Endothelial cell of umbilical vein (primary cell): ENCODE data around the gene PEMT. TPM values are rescaled to one million over a fixed set of nuclear protein-coding genes. Genes with fewer than 3 reads are reported as not detected.

Source experiments
- BruUV-seq: library from RNA; stranded (reverse); fragments of 400-500 nt; replicated peaks from 2 replicates; lab custom pipeline; 2021; lab: Mats Ljungman, UMichigan
- CTCF ChIA-PET: fragments of 300-600, 350-600 bp; sonication (Branson Sonifier 250); formaldehyde crosslinking; loops from one replicate; lab custom pipeline; 2021; ENCODE audit warnings: antibody characterized with exemption, inconsistent platforms; lab: Charles Lee
- POLR2A ChIA-PET: fragments of 300-600, 350-600 bp; sonication (Branson Sonifier 250); formaldehyde crosslinking; loops from one replicate; lab custom pipeline; 2021; ENCODE audit warnings: antibody characterized with exemption, inconsistent platforms; lab: Charles Lee
- DNase-seq: peaks from one replicate; pipeline ENCODE4 v3.0.0-alpha.2; 2011; ENCODE audit warnings: low read depth, low spot score
- FAIRE-seq: peaks from 2 replicates; lab custom pipeline; 2011; peaks lifted over from hg19 to GRCh38; lab: Jason Lieb, UNC
- H2AFZ ChIP-seq: 2 replicates; pipeline ENCODE4 v1.6.0; 2012; ENCODE audit warnings: low read depth, low read length, control low read depth, inconsistent platforms
- H3K27ac ChIP-seq: 2 replicates; pipeline ENCODE4 v1.5.1; 2011; ENCODE audit warnings: low read depth, mild to moderate bottlenecking, control low read depth, low read length, moderate library complexity; ENCODE audit not compliant: insufficient read depth
- H3K27me3 ChIP-seq, 2 experiments: 2 replicates each; pipeline versions ENCODE4 v1.6.0 to v1.6.1; 2011; ENCODE audit warnings: low read length in 2 of 2, mixed read lengths in 1 of 2; ENCODE audit not compliant: control insufficient read depth in 2 of 2, insufficient read depth in 2 of 2
- H3K36me3 ChIP-seq, 2 experiments: 2 replicates in 1 of 2; 3 replicates in 1 of 2; pipeline ENCODE4 v1.5.1; 2011; ENCODE audit warnings: low read length in 2 of 2, mild to moderate bottlenecking in 1 of 2, moderate library complexity in 1 of 2; ENCODE audit not compliant: control insufficient read depth in 2 of 2, insufficient read depth in 2 of 2; ENCODE audit errors: extremely low read depth in 1 of 2
- H3K4me1 ChIP-seq: 3 replicates; pipeline ENCODE4 v1.5.1; 2011; ENCODE audit warnings: mild to moderate bottlenecking, low read length; ENCODE audit not compliant: control insufficient read depth, insufficient read depth; ENCODE audit errors: extremely low read depth
- H3K4me2 ChIP-seq: 2 replicates; pipeline ENCODE4 v1.6.1; 2011; ENCODE audit warnings: low read length, control low read depth, mixed read lengths; ENCODE audit not compliant: insufficient read depth
- H3K4me3 ChIP-seq, 3 experiments: fragments of 200-600 bp in 1 of 3; sonication (generic), shearing (Covaris generic) in 1 of 3; replicated peaks in 1 of 3; 2 replicates each; pipeline ENCODE4 v1.5.1; 2011 to 2016; ENCODE audit warnings: control low read depth in 3 of 3, low read length in 3 of 3, mild to moderate bottlenecking in 2 of 3, inconsistent platforms in 1 of 3, low read depth in 1 of 3, moderate library complexity in 1 of 3; ENCODE audit not compliant: insufficient read depth in 1 of 3
- H3K79me2 ChIP-seq: 2 replicates; pipeline ENCODE4 v1.6.0; 2012; ENCODE audit warnings: low read length, inconsistent platforms; ENCODE audit not compliant: control insufficient read depth, insufficient read depth
- H3K9ac ChIP-seq: replicated peaks from 2 replicates; pipeline ENCODE3; 2011; ENCODE audit warnings: low read length, control low read depth; ENCODE audit not compliant: insufficient read depth; ENCODE audit errors: extremely low read depth
- H3K9me1 ChIP-seq: replicated peaks from 3 replicates; pipeline ENCODE4 v1.6.0; 2011; ENCODE audit warnings: mild to moderate bottlenecking, low read length; ENCODE audit not compliant: control insufficient read depth, insufficient read depth; ENCODE audit errors: extremely low read depth
- H3K9me3 ChIP-seq: replicated peaks from 2 replicates; pipeline ENCODE4 v1.5.1; 2012; ENCODE audit warnings: low read length, inconsistent platforms; ENCODE audit not compliant: control insufficient read depth, insufficient read depth
- H4K20me1 ChIP-seq: replicated peaks from 2 replicates; pipeline ENCODE3; 2011; ENCODE audit warnings: mild to moderate bottlenecking, low read length; ENCODE audit not compliant: control insufficient read depth, insufficient read depth; ENCODE audit errors: extremely low read depth
- CTCF ChIP-seq, 2 donors: IDR thresholded peaks; 1 replicate in 1 of 2; 2 replicates in 1 of 2; pipeline ENCODE4 v1.5.1; 2011; ENCODE audit warnings: low read length in 2 of 2, mild to moderate bottlenecking in 2 of 2, moderate library complexity in 2 of 2, control low read depth in 1 of 2, inconsistent platforms in 1 of 2, low read depth in 1 of 2; ENCODE audit not compliant: insufficient read depth in 1 of 2; ENCODE audit errors: extremely low read depth in 1 of 2
- EZH2 ChIP-seq: IDR thresholded peaks from 2 replicates; pipeline ENCODE4 v1.6.1; 2012; ENCODE audit warnings: borderline replicate concordance, low read depth, mild to moderate bottlenecking, moderate library complexity, low read length, inconsistent platforms; ENCODE audit not compliant: severe bottlenecking
- FOS ChIP-seq: IDR thresholded peaks from 2 replicates; pipeline ENCODE4 v1.6.1; 2011; ENCODE audit warnings: mild to moderate bottlenecking, low read length, moderate library complexity, borderline replicate concordance; ENCODE audit not compliant: insufficient read depth
- GATA2 ChIP-seq: IDR thresholded peaks from 2 replicates; pipeline ENCODE4 v1.7.0; 2011; ENCODE audit warnings: low read depth, mild to moderate bottlenecking, moderate library complexity, mixed read lengths, low read length; ENCODE audit not compliant: insufficient read length, insufficient read depth
- JUN ChIP-seq: IDR thresholded peaks from 2 replicates; pipeline ENCODE4 v1.6.1; 2011; ENCODE audit warnings: borderline replicate concordance, low read depth; ENCODE audit not compliant: insufficient read length, insufficient read depth
- MAX ChIP-seq: IDR thresholded peaks from 2 replicates; pipeline ENCODE4 v1.6.1; 2011; ENCODE audit not compliant: insufficient read depth, insufficient read length
- MYC ChIP-seq: IDR thresholded peaks from one replicate; pipeline ENCODE4 v1.6.1; 2011; ENCODE audit warnings: mild to moderate bottlenecking, low read depth, low read length
- POLR2A ChIP-seq: IDR thresholded peaks from 2 replicates; pipeline ENCODE4 v1.6.1; 2012; ENCODE audit warnings: low read depth, mild to moderate bottlenecking, control low read depth, low read length
- POLR2AphosphoS5 ChIP-seq: IDR thresholded peaks from 2 replicates; pipeline ENCODE4 v1.6.1; 2012; ENCODE audit warnings: low read depth, mild to moderate bottlenecking, control low read depth, low read length, moderate library complexity; ENCODE audit not compliant: insufficient read depth
- dilution Hi-C: fragments of 300-500 bp; cut with MboI; formaldehyde crosslinking; loops from one replicate; pipeline ENCODE4 v1.15.0; 2019; ENCODE audit warnings: low sequenced_read_pairs; ENCODE audit not compliant: extremely low pct_ligation_motif_present
- intact Hi-C: fragments of 100-400 bp; cut with micrococcal nuclease; formaldehyde crosslinking; loops from one replicate; pipeline ENCODE4 v1.10.0; 2022
- polyA plus RNA-seq, 4 experiments: library from polyadenylated mRNA; depleted of rRNA in 3 of 4; stranded (reverse) in 3 of 4; unstranded in 1 of 4; fragments of >200 nt; gene quantifications; 2 replicates each; pipeline versions ENCODE4 v1.2.1 to v1.2.3, GENCODE V29; 2011 to 2012; ENCODE audit warnings: missing spikeins in 1 of 4
- total RNA-seq: library from RNA; stranded (reverse); gene quantifications from 2 replicates; pipeline ENCODE4 v1.2.3, GENCODE V29; 2021

The PEMT gene
- total and polyA plus RNA-seq, 2 donors (not counting 3 experiments of a cell fraction or from before 2014, with no cell fraction given) = 35.1 to 58.4 TPM

GRCh38 chr17:17516941-17517720 is 74.4 kb downstream of the PEMT start:
- Histone ChIP-seq H3K9me1 (no peaks in the 10 kb centered on the region), H3K36me3 (no peaks in the 10 kb centered on the region), H2AFZ (no peak overlapping the region), H3K9me3 (no peaks in the 10 kb centered on the region), H3K27ac (no peak overlapping the region), H4K20me1 (no peaks in the 10 kb centered on the region), H3K79me2 (no peaks in the 10 kb centered on the region), H3K4me3 (no peak overlapping the region), H3K9ac (no peak overlapping the region), H3K27me3 (no peaks in the 10 kb centered on the region), H3K4me2 (no peak overlapping the region), H3K4me1 (no peaks in the 10 kb centered on the region)
- CTCF ChIA-PET = interaction anchor here (1.1 to 1.9 kb wide), 4 partner anchors 10 to 97 kb away, joined by 3 to 11 read pairs (median 4); partner anchors contain the start of gene RASD1
- intact Hi-C loops (no loop called here), dilution Hi-C loops (no loop called here)
- TF ChIP-seq JUN (no peak), MAX (no peak), GATA2 (no peak), FOS (no peak), CTCF (IDR thresholded peaks at IDR 0.05; ENCODE audit: extremely low read depth in 1 of 2, insufficient read depth in 1 of 2, low read depth in 1 of 2, low read length in 2 of 2) (no peak), POLR2A (no peak), POLR2AphosphoS5 (no peak), MYC (no peak), EZH2 (no peak)
- DNase-seq (no peak), FAIRE-seq (no peak)
- no TSS peak for BruUV-seq
- POLR2A ChIA-PET = no interaction called here
